IPS-18c (cell line): ENCODE results near the gene CPNE7.
"Not testable (repeated sequence)": the region's sequence is repeated elsewhere in the genome, so short reads cannot be mapped to it uniquely, and the experiment has no call there.

Experiments
- H3K4me3 ChIP-seq: 2 replicates; pipeline ENCODE4 v1.7.0; 2013; ENCODE audit warnings: low read depth, mild to moderate bottlenecking, low read length, moderate library complexity; ENCODE audit not compliant: insufficient read depth
- H3K9me3 ChIP-seq: one replicate; pipeline ENCODE4 v1.6.1; 2013; ENCODE audit warnings: mild to moderate bottlenecking, low read length, moderate library complexity; ENCODE audit not compliant: control insufficient read depth, insufficient read depth

Gene CPNE7

DNA sequence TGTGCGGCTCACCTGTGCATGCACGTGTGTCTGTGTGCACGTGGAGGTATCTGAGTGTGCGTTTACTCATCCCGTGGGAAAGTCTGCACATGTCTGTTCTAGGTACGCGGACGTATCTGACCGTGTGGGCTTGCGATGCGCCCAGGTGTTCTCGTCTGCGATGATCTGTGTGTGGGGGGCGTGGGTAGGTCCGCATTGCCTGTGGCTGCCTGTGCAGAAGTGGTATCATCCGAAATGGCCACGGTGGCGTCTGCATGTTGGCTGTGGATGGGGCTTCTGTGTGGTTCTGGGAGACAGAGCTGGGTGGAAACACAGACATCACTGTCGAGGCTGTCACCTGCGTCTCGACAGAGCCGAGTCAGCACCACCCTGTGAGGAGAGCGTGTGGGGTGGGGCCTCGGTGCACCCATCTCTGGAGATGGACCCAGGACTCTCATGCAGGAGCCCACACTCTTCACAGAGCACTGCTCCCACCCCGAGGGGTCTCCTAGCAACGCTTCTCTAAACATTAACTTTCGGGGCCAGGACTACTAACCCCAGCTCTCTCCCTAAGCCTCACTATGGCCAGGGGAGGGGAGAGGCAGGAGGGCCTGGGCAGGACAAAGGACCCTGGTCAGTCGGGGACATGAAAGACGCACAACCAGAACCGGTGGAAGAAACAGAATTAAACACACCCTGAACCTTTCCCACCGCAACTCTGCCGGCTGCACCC, 46.3 kb downstream of the CPNE7 start:
- H3K4me3 ChIP-seq: no peak overlapping the region
- no peaks in the 10 kb centered on the region for H3K9me3 ChIP-seq

DNA sequence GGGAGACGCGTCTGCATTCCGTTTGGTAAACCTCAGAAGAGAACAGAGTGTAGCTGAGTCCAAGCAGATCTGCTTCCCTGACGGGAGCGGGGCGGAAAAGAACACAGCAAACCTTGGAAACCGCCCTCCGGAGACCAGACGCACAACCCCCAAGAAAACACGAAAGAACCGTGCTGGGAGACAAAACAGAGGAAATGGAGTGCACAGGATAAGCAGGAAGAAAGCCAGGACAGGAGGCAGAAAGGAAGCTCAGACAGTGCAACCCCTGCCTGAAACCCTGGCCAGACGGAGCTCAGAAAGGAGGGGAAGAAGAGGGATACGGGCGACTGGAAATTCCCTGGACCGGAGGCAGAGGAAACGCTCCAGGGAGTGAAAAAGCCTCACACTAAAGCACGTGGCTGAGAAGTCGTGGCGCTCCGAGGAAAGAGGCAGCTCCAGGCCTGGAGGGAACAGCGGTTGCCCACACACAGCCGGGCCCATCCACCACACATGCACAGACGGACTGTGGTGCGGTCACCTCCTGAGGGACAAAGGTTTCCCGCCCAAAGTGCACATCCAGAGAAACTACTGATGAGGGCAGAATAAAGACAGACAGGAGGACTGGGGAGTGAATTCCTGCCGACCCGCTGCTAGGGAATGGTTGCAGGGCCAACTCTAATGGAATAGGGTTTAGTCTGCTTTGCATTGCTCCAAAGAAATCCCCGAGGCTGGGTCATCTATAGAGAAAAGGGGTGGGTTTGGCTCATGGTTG, 48.1 kb downstream of the CPNE7 start:
- H3K9me3 ChIP-seq: no peaks in the 10 kb centered on the region
- no peak overlapping the region for H3K4me3 ChIP-seq

DNA sequence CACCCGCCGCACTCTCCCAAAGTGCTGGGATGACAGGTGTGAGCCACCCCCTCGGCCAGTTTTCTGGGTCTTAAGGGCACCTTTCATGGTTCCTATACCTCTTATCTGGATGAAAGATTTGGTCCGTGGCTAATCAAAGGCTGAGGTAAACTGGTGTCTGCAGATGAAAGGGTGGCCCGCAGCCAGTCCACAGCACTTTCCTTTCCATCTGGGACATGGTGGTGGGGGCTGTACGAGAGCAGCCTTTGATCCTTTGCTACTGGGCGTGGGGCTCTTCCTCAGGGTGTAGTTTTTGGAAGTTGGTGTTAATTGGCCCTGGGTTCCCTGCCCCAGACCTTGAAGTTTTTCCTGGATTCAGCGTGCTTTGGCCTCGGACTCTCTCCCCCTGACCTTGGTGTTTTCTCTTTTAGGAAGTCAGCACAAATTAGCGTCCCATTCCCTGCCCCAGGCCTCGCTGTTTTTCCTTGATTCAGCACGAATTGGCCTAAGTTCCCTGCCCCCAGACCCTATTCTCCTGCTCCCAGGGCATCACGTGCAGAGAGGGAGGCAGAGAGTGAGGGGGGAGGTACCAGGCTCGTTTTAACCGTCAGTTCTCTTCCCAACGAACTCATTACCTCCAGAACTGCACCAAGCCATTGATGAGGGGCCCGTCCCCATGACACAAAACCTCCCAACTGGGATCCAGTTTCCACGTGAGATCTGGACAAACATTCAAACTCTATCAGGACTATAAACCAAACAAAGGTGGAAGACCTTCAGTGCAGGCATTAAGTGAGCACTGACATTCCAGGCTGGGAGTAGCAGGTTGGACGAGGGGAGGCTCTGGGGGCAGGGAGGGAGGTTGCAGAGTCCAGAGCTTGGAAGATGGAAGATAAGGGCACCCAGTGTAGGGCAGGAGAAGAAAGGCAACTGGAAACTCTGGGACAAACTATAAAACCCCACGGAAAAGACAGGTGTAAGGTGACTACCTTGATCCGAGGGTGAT, 49.5 kb downstream of the CPNE7 start:
- Histone ChIP-seq H3K4me3 (no peak overlapping the region), H3K9me3 (no peaks in the 10 kb centered on the region)

GRCh38 chr16:89629827-89630610, 54.5 kb downstream of the CPNE7 start:
- Histone ChIP-seq H3K4me3 (no peak overlapping the region), H3K9me3 (no peaks in the 10 kb centered on the region)

GRCh38 chr16:89633064-89633631, 57.6 kb downstream of the CPNE7 start:
- no peak overlapping the region for H3K4me3 ChIP-seq
- no peaks in the 10 kb centered on the region for H3K9me3 ChIP-seq

- not testable (repeated sequence) for H3K4me3 ChIP-seq, H3K9me3 ChIP-seq
Measured at GRCh38 chr16:89634463-89635385, 59.2 kb downstream of the CPNE7 start.

DNA sequence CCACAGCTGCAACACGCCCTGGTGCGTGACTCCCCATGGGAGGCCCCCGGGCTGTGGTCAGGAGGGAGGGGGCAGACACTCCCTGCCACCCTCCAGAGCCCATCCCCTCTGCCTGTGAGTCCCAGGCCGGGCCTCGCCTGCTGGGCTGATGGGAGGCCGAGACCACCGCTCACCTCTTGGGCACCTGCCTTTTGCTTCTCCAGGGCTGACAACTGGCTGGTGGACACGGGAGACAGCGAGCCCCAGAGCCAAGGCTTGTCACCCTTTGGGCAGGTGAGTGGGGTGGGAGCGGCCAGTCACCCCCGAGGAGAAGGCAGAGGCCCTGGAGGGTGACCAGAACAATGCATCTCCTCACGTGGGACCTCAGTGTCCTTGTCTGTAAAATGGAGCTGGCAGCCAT, 61.1 kb downstream of the CPNE7 start:
- H3K4me3 ChIP-seq: no peak overlapping the region

GRCh38 chr16:89637379-89637778, 61.8 kb downstream of the CPNE7 start:
- H3K4me3 ChIP-seq: no peak overlapping the region
- H3K9me3 ChIP-seq: no peaks in the 10 kb centered on the region

More for the DNA sequence above, 61.1 kb downstream of the CPNE7 start:
- no peaks in the 10 kb centered on the region for H3K9me3 ChIP-seq

DNA sequence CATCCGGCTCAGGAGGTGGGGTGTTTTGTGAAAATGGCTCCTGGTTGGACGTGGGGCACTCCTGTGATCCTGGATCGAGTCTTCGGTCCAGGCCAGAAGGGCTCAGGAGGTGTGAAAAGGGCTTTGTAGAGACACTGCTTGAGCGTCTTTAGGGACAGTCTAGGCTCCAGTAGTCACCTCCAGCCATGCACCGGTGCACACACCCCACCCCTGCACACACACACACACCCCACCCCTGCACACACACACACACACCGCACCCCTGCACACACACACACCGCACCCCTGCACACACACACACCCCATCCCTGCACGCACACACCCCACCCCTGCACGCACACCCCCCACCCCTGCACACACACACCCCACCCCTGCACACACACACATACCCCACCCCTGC, 62.9 kb downstream of the CPNE7 start:
- Histone ChIP-seq H3K9me3 (no peaks in the 10 kb centered on the region), H3K4me3 (no peak overlapping the region)

GRCh38 chr16:89639385-89639784, 63.8 kb downstream of the CPNE7 start:
- Histone ChIP-seq H3K4me3 (no peak overlapping the region), H3K9me3 (no peaks in the 10 kb centered on the region)

DNA sequence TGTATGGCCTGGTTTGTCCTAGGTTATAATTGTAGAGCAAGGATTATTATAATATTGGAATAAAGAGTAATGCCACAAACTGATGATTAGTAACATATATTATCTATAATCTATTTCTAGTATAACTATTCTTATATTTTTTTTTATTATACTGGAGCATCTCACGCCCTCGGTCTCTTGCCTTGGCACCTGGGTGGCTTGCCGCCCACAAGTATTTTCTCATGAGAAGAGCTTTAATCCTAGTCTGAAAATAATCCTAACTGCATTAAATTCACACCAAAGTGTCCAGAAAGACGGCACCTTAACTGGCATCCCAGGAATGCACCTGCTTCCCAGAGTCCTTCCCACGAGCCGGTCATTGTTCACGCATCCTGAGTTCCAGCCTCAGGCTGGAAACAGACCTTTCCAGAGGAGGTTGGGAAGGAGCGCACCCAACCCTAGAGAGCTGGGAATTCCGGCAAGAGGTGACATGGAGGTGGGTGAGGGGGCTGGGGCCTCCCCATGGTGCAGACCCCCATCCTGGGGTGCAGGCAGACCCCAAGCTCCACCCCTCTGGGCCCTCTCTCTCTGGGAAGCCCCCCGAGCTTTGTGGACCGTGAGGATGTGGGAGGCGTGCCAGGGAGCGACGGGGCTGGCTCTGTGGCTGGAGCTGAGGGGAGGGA, 66.0 kb downstream of the CPNE7 start:
- Histone ChIP-seq H3K9me3 (no peaks in the 10 kb centered on the region), H3K4me3 (no peak overlapping the region)

GRCh38 chr16:89642574-89642973, 67.0 kb downstream of the CPNE7 start:
- Histone ChIP-seq H3K4me3 (no peak overlapping the region), H3K9me3 (no peaks in the 10 kb centered on the region)

DNA sequence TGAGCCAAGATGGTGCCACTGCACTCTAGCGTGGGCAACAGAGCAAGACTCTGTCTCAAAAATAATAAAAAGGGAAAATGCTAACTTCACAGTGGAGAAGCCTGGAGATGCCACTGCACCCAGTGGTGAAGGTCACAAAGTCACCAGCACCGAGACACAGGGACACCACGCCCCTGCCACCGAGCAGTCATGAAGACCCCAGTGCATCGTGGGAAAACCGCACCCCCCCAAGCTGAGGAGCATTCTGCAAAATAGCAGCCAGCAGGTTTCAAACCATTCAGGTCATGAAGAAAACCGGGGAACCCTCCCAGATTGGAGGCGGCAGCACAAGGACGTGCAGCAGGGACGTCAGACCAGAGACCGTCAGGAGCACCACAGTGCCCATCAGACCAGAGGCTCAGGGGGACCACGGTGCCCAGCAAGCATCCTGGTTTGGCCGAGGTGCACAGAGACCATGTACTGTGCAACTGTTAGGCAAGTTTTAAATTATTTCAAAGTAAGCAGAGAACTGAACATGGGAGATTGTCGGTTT, 68.3 kb downstream of the CPNE7 start:
- H3K9me3 ChIP-seq: no peaks in the 10 kb centered on the region

DNA sequence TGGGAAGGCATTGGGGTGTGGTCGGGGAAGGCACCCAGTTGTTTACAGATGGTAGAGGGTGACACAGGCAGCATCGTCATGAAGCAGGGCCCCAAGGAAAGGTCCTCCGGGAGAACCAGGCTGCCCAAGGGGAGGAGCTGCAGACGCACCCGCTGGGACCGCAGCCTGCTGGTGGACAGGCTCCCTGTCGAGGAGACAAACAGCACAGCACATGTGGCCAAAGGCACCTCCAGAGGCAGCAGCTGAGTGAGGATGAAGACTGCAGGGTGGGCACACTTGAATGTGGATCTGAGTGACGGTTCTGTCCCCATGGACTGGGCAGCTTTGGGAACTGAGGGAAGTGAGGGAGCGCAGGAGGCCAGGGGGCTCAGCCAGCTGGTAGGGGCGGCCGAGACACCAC, 69.6 kb downstream of the CPNE7 start:
- no peak overlapping the region for H3K4me3 ChIP-seq
- H3K9me3 ChIP-seq: no peaks in the 10 kb centered on the region

More for the DNA sequence above, 68.3 kb downstream of the CPNE7 start:
- no peak overlapping the region for H3K4me3 ChIP-seq

GRCh38 chr16:89646270-89646669, 70.7 kb downstream of the CPNE7 start:
- H3K9me3 ChIP-seq: no peaks in the 10 kb centered on the region
- H3K4me3 ChIP-seq: no peak overlapping the region
